NCI-H187 treated with DMSO at 0.1 percent for 48 hours (cell line): ENCODE results near the gene BAG1.

Experiments used
- DNase-seq: peaks from one replicate; lab custom pipeline; 2025; lab: John Stamatoyannopoulos, UW

BAG1 gene

DNA sequence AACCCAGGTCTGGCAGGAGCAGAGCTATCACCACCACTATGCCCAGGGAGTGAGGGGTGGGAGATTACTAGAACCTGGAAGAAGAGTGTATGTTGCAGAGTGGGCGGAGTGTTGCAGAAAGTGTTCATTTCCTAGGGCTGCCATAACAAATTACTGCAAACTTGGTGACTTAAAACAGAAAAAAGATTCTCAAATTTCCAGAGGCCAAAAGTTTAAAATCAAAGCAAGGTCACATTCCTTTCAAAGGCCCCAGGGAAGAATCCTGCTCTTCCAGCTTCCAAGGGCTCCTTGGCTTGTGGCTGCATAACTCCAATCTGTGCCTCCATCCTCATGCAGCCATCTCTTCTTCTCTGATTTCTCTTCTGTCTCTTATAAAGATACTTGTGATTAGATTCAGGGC is 55.1 kb downstream of the BAG1 start:
- no peak for DNase-seq

DNA sequence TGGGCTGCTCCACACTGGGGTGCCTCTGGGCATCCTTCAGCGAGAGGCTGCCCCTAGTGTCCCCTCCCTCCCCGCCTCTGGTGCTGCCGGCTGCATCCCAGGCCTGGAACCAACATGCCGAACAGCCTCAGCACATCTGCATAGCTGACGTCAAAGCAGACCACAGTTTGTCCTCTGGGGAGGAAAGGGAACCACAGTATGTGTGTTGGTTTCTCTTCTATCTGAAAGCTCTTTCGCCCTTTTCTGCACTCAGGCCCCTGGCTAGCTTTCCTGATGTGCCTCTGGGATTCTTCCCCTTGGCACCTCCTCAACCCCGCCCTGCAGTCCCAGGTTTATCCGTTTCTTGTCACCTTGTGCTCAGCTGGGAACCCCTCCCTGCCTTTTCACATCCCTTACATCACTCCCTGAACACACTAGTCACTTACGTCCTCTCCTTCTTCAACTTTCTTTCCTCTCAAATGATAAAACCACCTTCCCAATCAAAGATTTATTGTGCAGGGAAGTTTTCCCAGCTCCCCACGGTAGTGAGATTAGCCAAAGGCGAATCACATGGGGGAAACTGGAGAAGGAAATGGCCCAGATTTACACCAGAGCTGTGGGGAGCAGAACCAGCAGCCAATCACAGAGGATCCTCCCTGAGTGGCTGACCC is 61.8 kb downstream of the BAG1 start:
- no peak for DNase-seq
